GM19467 (cell line): ENCODE data around the gene IPO7.

Source experiments
- ATAC-seq: cut with Tn5 transposase; IDR thresholded peaks from one replicate; pipeline ENCODE4 v1.9.1; 2021; ENCODE audit warnings: mild to moderate bottlenecking, moderate library complexity; ENCODE audit not compliant: unreplicated experiment

Gene IPO7

DNA sequence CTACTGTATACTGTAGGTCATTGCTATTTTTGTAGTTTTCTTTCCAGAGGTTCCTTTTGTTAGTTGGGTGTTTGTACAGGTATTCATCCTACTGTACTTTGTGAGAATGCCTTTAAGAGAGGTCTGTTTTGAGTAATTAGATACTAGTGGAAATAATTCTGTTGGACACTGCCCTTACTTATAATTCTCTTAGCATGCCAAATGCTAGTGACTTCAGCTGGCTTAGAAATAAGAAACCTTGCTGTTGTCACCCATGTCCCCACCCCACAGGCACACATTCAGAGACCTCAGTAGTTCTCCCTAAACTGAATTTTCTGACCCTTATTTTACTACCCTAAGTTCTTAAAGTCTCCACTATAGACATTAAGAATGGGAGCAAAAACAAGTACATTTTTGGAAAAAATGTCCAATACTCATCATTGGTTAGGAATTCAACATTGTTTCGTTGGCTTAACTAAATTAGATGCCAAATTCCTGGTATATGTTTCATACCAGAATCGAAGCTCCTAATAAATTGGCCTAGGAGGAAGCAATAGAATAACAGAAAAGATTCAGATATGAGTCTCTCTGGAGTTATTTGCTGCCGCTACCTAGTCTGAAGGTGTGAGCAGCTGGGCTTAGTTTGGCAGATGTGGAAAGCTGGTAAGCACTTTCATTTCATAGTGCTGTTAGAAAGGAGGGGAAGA is 104.8 kb downstream of the IPO7 start:
- ATAC-seq: no peak

- ATAC-seq: no peak
Measured at GRCh38 chr11:9490376-9490775, 105.9 kb downstream of the IPO7 start.

GRCh38 chr11:9493492-9493891 is 109.0 kb downstream of the IPO7 start:
- no peak for ATAC-seq

DNA sequence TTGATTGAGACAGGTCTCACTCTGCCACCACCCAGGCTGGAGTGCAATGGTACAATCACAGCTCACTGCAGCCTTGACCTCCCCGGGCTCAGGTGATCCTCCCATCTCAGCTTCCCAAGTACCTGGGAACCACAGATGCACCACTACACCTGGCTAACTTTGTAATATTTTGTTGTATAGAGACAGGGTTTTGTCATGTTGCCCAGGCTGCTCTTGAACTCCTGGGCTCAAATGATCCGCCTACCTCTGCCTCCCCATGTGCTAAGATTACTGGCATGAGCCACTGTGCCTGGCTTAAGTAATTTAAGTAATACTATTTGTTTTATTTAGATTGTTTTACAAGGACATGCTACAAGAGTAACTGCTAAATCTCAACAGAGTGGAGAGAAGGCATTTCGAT is 109.9 kb downstream of the IPO7 start:
- ATAC-seq: no peak

DNA sequence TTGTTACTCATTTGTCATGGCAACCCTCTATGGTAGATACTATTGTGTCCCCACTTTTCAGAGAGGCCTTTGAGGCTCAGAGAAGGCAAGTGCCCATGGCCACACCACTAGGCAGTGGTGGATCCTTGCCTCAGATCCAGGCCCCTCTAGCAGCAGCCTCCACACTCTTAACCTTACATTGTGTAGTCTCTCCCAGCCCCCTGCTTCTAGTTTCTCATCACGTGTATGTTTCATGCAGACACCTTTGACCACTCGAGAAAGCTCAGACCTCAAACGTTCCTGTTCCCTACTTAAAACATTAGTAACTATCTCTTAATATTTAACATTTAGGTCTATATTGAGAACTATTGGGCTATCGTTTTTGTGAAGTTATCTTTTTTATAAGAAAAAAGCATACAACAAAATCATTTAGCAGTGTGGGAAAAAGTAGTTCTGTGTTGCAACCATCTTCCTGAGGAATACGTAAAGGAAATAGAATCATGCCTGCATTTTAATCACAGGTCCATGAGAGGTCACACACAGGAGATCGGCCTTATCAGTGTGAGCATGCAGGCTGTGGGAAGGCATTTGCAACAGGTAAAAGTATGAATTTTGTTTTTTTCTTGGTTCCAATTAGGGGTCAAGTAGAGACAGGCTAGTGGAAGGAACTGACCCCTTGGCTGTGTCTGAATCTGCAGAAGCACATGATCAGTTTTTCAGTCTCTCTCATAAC is 111.5 kb downstream of the IPO7 start:
- no peak for ATAC-seq
